K562 (cell line): ENCODE measurements around the gene H2BK1. TPM values are rescaled to one million over a fixed set of nuclear protein-coding genes. Genes with fewer than 3 reads are reported as not detected.

ENCODE experiments used
- ATAC-seq: fragments of 200-7000 bp; cut with Tn5 transposase; 3 replicates; pipeline ENCODE4 v1.9.1; 2020; ENCODE audit warnings: moderate library complexity
- BruUV-seq: library from RNA; stranded (reverse); fragments of 400-500 nt; replicated peaks from 2 replicates; lab custom pipeline; 2021; lab: Mats Ljungman, UMichigan
- CTCF ChIA-PET: fragments of 300-600 bp; formaldehyde crosslinking; extraction: SDS; loops from one replicate; lab custom pipeline; 2021; ENCODE audit warnings: low intra/inter-chr PET ratio; lab: Yijun Ruan, JAX
- POLR2A ChIA-PET: fragments of 300-600, 350-650 bp; sonication (Branson Sonifier 250); formaldehyde crosslinking; extraction: SDS; loops from one replicate; lab custom pipeline; 2021; ENCODE audit warnings: antibody characterized with exemption, inconsistent platforms; lab: Yijun Ruan, JAX
- DNase-seq, 4 experiments: peaks; one replicate each; pipeline versions ENCODE4 v3.0.0 to v3.0.0-alpha.2; 2011 to 2018; ENCODE audit warnings: low spot score in 3 of 4, mixed read lengths in 3 of 4; ENCODE audit errors: extremely low read depth in 1 of 4
- FAIRE-seq: peaks from 2 replicates; lab custom pipeline; 2011; peaks lifted over from hg19 to GRCh38; lab: Jason Lieb, UNC
- H2AFZ ChIP-seq: 2 replicates; pipeline ENCODE4 v1.6.0; 2011; ENCODE audit warnings: low read depth, low read length, control low read depth, inconsistent platforms
- H3K27ac ChIP-seq: fragments of 200-600 bp; 3 replicates; pipeline ENCODE4 v1.8.0; 2011; ENCODE audit warnings: low read depth, mild to moderate bottlenecking, control low read depth, inconsistent platforms, low read length, moderate library complexity, mixed read lengths; ENCODE audit errors: extremely low read depth
- H3K27me3 ChIP-seq, 2 experiments: fragments of 300-600 bp in 1 of 2; 2 replicates in 1 of 2; 3 replicates in 1 of 2; pipeline versions ENCODE4 v1.6.0 to v1.8.0; 2011; ENCODE audit warnings: inconsistent platforms in 2 of 2, low read length in 2 of 2, mild to moderate bottlenecking in 1 of 2, mixed read lengths in 1 of 2, moderate library complexity in 1 of 2; ENCODE audit not compliant: control insufficient read depth in 2 of 2, insufficient read depth in 2 of 2
- H3K36me3 ChIP-seq: fragments of 300-600 bp; 3 replicates; pipeline ENCODE4 v1.8.0; 2011; ENCODE audit warnings: mild to moderate bottlenecking, low read length, inconsistent platforms; ENCODE audit not compliant: control insufficient read depth, insufficient read depth
- H3K4me1 ChIP-seq, 2 experiments: fragments of 200-600 bp in 1 of 2; replicated peaks in 1 of 2; 2 replicates in 1 of 2; 3 replicates in 1 of 2; pipeline versions ENCODE4 v1.5.1 to v1.8.0; 2011; ENCODE audit warnings: inconsistent platforms in 2 of 2, low read length in 2 of 2, mild to moderate bottlenecking in 1 of 2, mixed read lengths in 1 of 2, moderate library complexity in 1 of 2; ENCODE audit not compliant: control insufficient read depth in 2 of 2, insufficient read depth in 2 of 2
- H3K4me2 ChIP-seq: 2 replicates; pipeline ENCODE4 v1.6.1; 2011; ENCODE audit warnings: low read length, control low read depth, inconsistent platforms, mixed read lengths; ENCODE audit not compliant: insufficient read depth
- H3K4me3 ChIP-seq: fragments of 200-600 bp; sonication (generic), shearing (Covaris generic); 2 replicates; pipeline ENCODE4 v1.5.1; 2016; ENCODE audit warnings: control low read depth, inconsistent platforms
- H3K79me2 ChIP-seq: fragments of 200-600 bp; 3 replicates; pipeline ENCODE4 v1.8.0; 2011; ENCODE audit warnings: low read length, inconsistent platforms; ENCODE audit not compliant: control insufficient read depth, insufficient read depth
- H3K9ac ChIP-seq, 2 experiments: 2 replicates each; pipeline versions ENCODE4 v1.6.0 to v1.6.1; 2011; ENCODE audit warnings: low read depth in 2 of 2, low read length in 2 of 2, control low read depth in 1 of 2, inconsistent platforms in 1 of 2, mild to moderate bottlenecking in 1 of 2, mixed read lengths in 1 of 2; ENCODE audit not compliant: insufficient read depth in 1 of 2
- H3K9me1 ChIP-seq: one replicate; pipeline ENCODE4 v1.6.0; 2011; ENCODE audit warnings: inconsistent platforms, mild to moderate bottlenecking, low read length, moderate library complexity; ENCODE audit not compliant: control insufficient read depth, insufficient read depth
- H3K9me3 ChIP-seq: replicated peaks from 2 replicates; pipeline ENCODE4 v1.5.1; 2011; ENCODE audit warnings: low read depth, low read length, inconsistent platforms; ENCODE audit not compliant: control insufficient read depth, insufficient read depth
- H4K20me1 ChIP-seq: replicated peaks from 2 replicates; pipeline ENCODE4 v1.6.1; 2011; ENCODE audit warnings: low read length, inconsistent platforms, mixed read lengths; ENCODE audit not compliant: control insufficient read depth, insufficient read depth
- ATF7 ChIP-seq: fragments of 450-650 bp; IDR thresholded peaks from 2 replicates; pipeline ENCODE4 v1.7.1; 2014; ENCODE audit warnings: mild to moderate bottlenecking, moderate library complexity
- CBX3 ChIP-seq, 2 experiments: IDR thresholded peaks; 1 replicate in 1 of 2; 2 replicates in 1 of 2; pipeline ENCODE4 v1.6.1; 2012; ENCODE audit warnings: inconsistent platforms in 2 of 2, low read length in 2 of 2, borderline replicate concordance in 1 of 2, control low read depth in 1 of 2
- CREBBP ChIP-seq: IDR thresholded peaks from one replicate; pipeline ENCODE4 v1.6.1; 2012; ENCODE audit warnings: low read depth, mild to moderate bottlenecking, control low read depth, inconsistent platforms, low read length
- CREM ChIP-seq: IDR thresholded peaks from 2 replicates; pipeline ENCODE4 v1.6.1; 2014; ENCODE audit warnings: antibody characterized with exemption, low read depth
- HNRNPL ChIP-seq: fragments of 200-400 bp; formaldehyde crosslinking; IDR thresholded peaks from 2 replicates; pipeline ENCODE4 v1.6.1; 2017; ENCODE audit warnings: low read depth, mild to moderate bottlenecking, low read length
- KLF16 ChIP-seq: IDR thresholded peaks from 2 replicates; pipeline ENCODE4 v1.6.1; 2016; ENCODE audit warnings: antibody characterized with exemption
- LCOR ChIP-seq: sonication (generic); formaldehyde crosslinking; IDR thresholded peaks from 2 replicates; pipeline ENCODE4 v1.8.0; 2022; ENCODE audit warnings: mild to moderate bottlenecking, missing genetic modification reagents
- PRDM10 ChIP-seq: fragments of 450-650 bp; IDR thresholded peaks from 2 replicates; pipeline ENCODE4 v1.6.1; 2018; ENCODE audit not compliant: partially characterized antibody
- SMC3 ChIP-seq: conservative IDR thresholded peaks from 2 replicates; pipeline ENCODE4 v1.6.1; 2011; ENCODE audit warnings: low read depth, low read length, improper control_type of control experiment; ENCODE audit not compliant: insufficient read depth
- ZC3H8 ChIP-seq: fragments of 450-650 bp; IDR thresholded peaks from 2 replicates; pipeline ENCODE4 v1.6.1; 2017
- ZNF274 ChIP-seq: IDR thresholded peaks from 2 replicates; pipeline ENCODE4 v1.6.1; 2011; ENCODE audit warnings: low read depth, mild to moderate bottlenecking, low read length, moderate library complexity, borderline replicate concordance
- ZNF830 ChIP-seq: fragments of 250-450 bp; sonication (Bioruptor Pico); IDR thresholded peaks from 2 replicates; pipeline ENCODE4 v1.5.0; 2021; ENCODE audit warnings: mild to moderate bottlenecking
- WGBS: fragments of 100-300 bp; shearing (Covaris generic); methylation state at CpG from one replicate; pipeline ENCODE4 v1.1.6; 2016; ENCODE audit warnings: low coverage, mixed read lengths; ENCODE audit not compliant: insufficient coverage; ENCODE audit errors: missing lambda C conversion rate; 5-methylcytosine and 5-hydroxymethylcytosine counted together
- in situ Hi-C: fragments of 300-500 bp; cut with MboI; formaldehyde crosslinking; loops from 4 replicates; pipeline ENCODE4 v1.15.0; 2018; ENCODE audit warnings: inconsistent platforms, mixed read lengths
- intact Hi-C: fragments of 100-400 bp; cut with micrococcal nuclease; formaldehyde crosslinking; loops from 2 replicates; pipeline ENCODE4 v1.14.2; 2022
- polyA plus RNA-seq, 8 experiments: library from polyadenylated mRNA; depleted of rRNA in 4 of 8; stranded (reverse) in 5 of 8; unstranded in 3 of 8; fragments of >200 nt; fragmentation: Nextera tagmentation in 2 of 8; fragmentation: Illumina TruSeq in 1 of 8; extraction: Ambion mirVana in 2 of 8; extraction: Trizol in 1 of 8; gene quantifications; 2 replicates each; pipeline versions ENCODE4 v1.2.1 to v1.2.3, GENCODE V29; 2011 to 2014; ENCODE audit warnings: inconsistent platforms in 1 of 8, missing spikeins in 1 of 8
- total RNA-seq, 7 experiments: library from RNA; depleted of rRNA in 6 of 7; stranded (reverse); fragments of >200 nt in 6 of 7; fragmentation: Illumina TruSeq in 2 of 7; extraction: Trizol in 2 of 7; gene quantifications; 2 replicates each; pipeline versions ENCODE4 v1.2.1 to v1.2.3, GENCODE V29; 2011 to 2021; ENCODE audit warnings: low replicate concordance in 1 of 7
- TF ChIP-seq, protein P1 (sequence below): sonication (generic); IDR thresholded peaks from 2 replicates; pipeline ENCODE4 v1.6.1; 2016
- TF ChIP-seq, protein P2 (sequence below): fragments of 250-450 bp; sonication (Bioruptor Pico); IDR thresholded peaks from 2 replicates; pipeline ENCODE4 v1.8.0; 2022; ENCODE audit warnings: inconsistent platforms, mild to moderate bottlenecking, moderate library complexity, borderline replicate concordance

H2BK1 gene
- total and polyA plus RNA-seq, 9 of the 15 experiments (the other 6 are each of a cell fraction or from before 2014, with no cell fraction given) = not detected

DNA sequence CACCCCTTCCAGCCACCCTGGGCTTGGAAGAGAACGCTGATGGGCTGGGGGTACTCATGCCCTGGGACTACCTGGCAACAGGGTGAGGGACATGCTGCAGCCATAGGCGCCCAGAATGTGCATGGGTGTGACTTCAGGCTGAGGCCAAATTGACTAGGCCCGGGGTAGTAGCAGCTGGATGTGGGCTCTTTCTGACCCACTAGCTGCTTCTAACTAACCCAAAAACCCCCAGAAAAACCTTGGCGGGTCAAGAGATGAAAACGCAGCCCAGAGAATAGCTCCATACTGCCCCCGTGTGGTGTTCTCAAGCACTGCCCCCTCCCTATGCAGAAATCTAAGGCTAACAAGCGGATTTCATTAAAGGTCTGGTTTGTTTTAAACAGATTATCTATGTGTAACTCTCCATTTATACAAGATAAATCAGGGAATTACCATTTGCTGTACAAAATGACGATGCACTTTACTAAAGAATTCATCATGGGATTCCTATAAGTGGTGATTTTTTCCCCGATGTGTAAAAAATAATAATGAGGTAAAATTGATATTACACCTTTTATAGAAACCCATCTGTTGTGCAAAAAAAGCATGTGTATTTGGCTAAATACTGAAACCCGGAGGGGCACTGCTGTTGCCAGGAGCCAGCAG is 34.0 kb upstream of the H2BK1 start:
- DNase-seq (peak; percentile 82 to 88 (median 85)), ATAC-seq (peak; percentile 37), FAIRE-seq (peak; percentile 87)
- Histone ChIP-seq H3K4me1 (peaks cover 31 to 63% of the 10 kb centered on the region in 2 experiments), H3K27me3 (peaks cover 0 to 20% of the 10 kb centered on the region in 2 experiments; a peak in 1 of 5 replicates), H4K20me1 (peaks cover 38% of the 10 kb centered on the region), H3K36me3 (no peaks in the 10 kb centered on the region; the same call in 2 of the 3 replicates), H3K4me2 (no peak overlapping the region), H3K9me1 (peaks cover 8% of the 10 kb centered on the region), H2AFZ (no peak overlapping the region), H3K4me3 (no peak overlapping the region), H3K79me2 (no peaks in the 10 kb centered on the region), H3K9me3 (no peaks in the 10 kb centered on the region), H3K27ac (no peak overlapping the region), H3K9ac (no peak overlapping the region)
- no TSS peak for BruUV-seq
- in situ Hi-C loops = no loop called here
- CTCF ChIA-PET = interaction anchor here (0.6 to 3.6 kb wide), 11 partner anchors 40 to 270 kb away, joined by 3 to 32 read pairs (median 5); partner anchors contain the start of gene GBX1
- 8% methylated on average over 10 of the region's 10 CpGs for WGBS
- POLR2A ChIA-PET = interaction anchor here (0.6 to 3.5 kb wide), 10 partner anchors 8 to 120 kb away, joined by 3 to 34 read pairs (median 3); partner anchors contain the start of genes ABCF2 and CHPF2
- intact Hi-C loops = loop anchor here (1.0 to 5.0 kb wide), 4 partner anchors 18 to 120 kb away; partner anchors contain the start of gene ABCF2
- TF ChIP-seq CREBBP (no peak), ZC3H8 (no peak), KLF16 (peak; percentile 69; the same call in 1 of the 2 replicates), ZNF274 (no peak), ATF7 (0 out of 2 replicates have a peak, but pooled peaks have one; percentile 10), LCOR (CRISPR knock-in tag) (peak; percentile 48; the same call in 1 of the 2 replicates), HNRNPL (no peak), CBX3 (IDR thresholded peaks at IDR 0.05; ENCODE audit: borderline replicate concordance in 1 of 2, low read length in 2 of 2) (0 out of 3 replicates have a peak, but pooled peaks of 1 of the 2 experiments have one; percentile 24), CREM (0 out of 2 replicates have a peak, but pooled peaks have one; percentile 24), ZNF830 (CRISPR knock-in tag) (0 out of 2 replicates have a peak, but pooled peaks have one; percentile 15), SMC3 (peak; percentile 45; the same call in 1 of the 2 replicates), PRDM10 (peak; percentile 32)
- TF ChIP-seq, protein P1, sequence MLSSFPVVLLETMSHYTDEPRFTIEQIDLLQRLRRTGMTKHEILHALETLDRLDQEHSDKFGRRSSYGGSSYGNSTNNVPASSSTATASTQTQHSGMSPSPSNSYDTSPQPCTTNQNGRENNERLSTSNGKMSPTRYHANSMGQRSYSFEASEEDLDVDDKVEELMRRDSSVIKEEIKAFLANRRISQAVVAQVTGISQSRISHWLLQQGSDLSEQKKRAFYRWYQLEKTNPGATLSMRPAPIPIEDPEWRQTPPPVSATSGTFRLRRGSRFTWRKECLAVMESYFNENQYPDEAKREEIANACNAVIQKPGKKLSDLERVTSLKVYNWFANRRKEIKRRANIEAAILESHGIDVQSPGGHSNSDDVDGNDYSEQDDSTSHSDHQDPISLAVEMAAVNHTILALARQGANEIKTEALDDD = peak; percentile 51; the same call in 1 of the 2 replicates
- TF ChIP-seq, protein P2, sequence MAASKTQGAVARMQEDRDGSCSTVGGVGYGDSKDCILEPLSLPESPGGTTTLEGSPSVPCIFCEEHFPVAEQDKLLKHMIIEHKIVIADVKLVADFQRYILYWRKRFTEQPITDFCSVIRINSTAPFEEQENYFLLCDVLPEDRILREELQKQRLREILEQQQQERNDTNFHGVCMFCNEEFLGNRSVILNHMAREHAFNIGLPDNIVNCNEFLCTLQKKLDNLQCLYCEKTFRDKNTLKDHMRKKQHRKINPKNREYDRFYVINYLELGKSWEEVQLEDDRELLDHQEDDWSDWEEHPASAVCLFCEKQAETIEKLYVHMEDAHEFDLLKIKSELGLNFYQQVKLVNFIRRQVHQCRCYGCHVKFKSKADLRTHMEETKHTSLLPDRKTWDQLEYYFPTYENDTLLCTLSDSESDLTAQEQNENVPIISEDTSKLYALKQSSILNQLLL (CRISPR knock-in tag) = no peak
